ENCODE results near the gene ZC3H4.

Gene ZC3H4

GRCh38 chr19:47018923-47019322 is 94.7 kb downstream of the ZC3H4 start:
- DNase-seq: no peak

All from activated effector memory CD4-positive, alpha-beta T cell treated with anti-CD3 and anti-CD28 coated beads, Interleukin-2, amount 50 U/mL, for 16 hours (primary cell).